Measurements from ENCODE around the gene SLU7. TPM values are rescaled to one million over a fixed set of nuclear protein-coding genes. Genes with fewer than 3 reads are reported as not detected.

The SLU7 gene
- total RNA-seq, 2 donors from 2014 or later: 50.9 to 55.7 TPM

DNA sequence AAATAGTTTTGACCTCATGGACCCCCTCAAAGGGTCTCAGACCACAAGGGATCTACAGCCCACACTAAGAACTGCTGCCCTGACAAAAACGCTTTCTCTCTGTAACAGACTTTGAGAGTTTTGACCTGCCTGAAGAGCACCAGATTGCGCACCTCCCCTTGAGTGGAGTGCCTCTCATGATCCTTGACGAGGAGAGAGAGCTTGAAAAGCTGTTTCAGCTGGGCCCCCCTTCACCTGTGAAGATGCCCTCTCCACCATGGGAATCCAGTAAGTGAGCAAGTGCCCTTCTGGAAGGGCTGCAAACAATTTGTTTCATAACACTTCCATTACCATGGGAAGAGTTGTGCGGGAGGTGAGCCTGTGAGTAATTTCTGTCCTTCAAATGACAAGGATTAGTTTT lies 8.7 kb upstream of the SLU7 start:
- no peak for ATAC-seq (replicated peaks in 1 of 2)
- Mint-ChIP-seq H3K9me3 (no peaks in the 10 kb centered on the region), H3K4me3 (no peak overlapping the region), H3K36me3 (ENCODE audit: insufficient read depth in 2 of 2) (peaks cover 3 to 29% of the 10 kb centered on the region in 2 donors), H3K27me3 (ENCODE audit: low read depth) (no peaks in the 10 kb centered on the region), H3K4me1 (ENCODE audit: low read depth) (peaks cover 32% of the 10 kb centered on the region), H3K27ac (no peak overlapping the region)
- DNase-seq: no peak

DNA sequence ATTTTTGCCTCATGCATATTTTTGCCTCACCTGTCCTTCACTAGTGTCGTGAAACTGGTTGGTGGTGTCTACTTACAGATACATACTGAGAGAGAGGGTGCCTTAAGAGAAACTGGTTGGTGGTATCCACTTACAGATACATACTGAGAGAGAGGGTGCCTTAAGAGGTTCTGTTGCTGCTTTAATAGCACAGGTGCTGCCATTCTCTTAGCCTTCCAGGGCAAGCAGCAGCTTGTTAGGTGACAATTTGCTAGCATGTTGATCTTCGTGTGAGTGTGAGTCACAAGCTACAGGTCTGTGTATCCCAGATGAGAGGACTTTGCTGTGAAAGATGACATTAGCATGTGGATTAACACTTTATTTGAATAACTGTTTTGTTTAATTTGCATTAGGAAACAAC lies 4.2 kb upstream of the SLU7 start:
- DNase-seq (no peak), ATAC-seq (replicated peaks in 1 of 2) (no peak)
- H3K9me3 Mint-ChIP-seq: no peaks in the 10 kb centered on the region
- H3K4me1 Mint-ChIP-seq (ENCODE audit: low read depth): peaks cover 63% of the 10 kb centered on the region
- H3K36me3 Mint-ChIP-seq (ENCODE audit: insufficient read depth in 2 of 2): peaks cover 5 to 29% of the 10 kb centered on the region in 2 donors
- H3K4me3 Mint-ChIP-seq: peak overlapping the region; percentile 90 to 95
- H3K27ac Mint-ChIP-seq: peak overlapping the region; percentile 0
- no peaks in the 10 kb centered on the region for H3K27me3 Mint-ChIP-seq (ENCODE audit: low read depth)

GRCh38 chr5:160421625-160422258 lies 2.9 kb upstream of the SLU7 start, which contains the start of gene PTTG1:
TSS of gene PTTG1 (plus strand) at chr5:160421855. CDS start at chr5:160422313, 458 bp downstream.
- Mint-ChIP-seq H3K4me1 (ENCODE audit: low read depth) (peaks cover 73% of the 10 kb centered on the region), H3K27me3 (ENCODE audit: low read depth) (no peaks in the 10 kb centered on the region), H3K9me3 (no peaks in the 10 kb centered on the region), H3K27ac (peak within 1 kb of the TSS; percentile 90), H3K36me3 (ENCODE audit: insufficient read depth in 2 of 2) (peaks cover 10 to 24% of the 10 kb centered on the region in 2 donors), H3K4me3 (peak within 1 kb of the TSS; percentile 90 to 95)
- ATAC-seq (replicated peaks in 1 of 2) (peak; percentile 81 to 84), DNase-seq (peak; percentile 94 to 95)

GRCh38 chr5:160420331-160420610 lies 1.4 kb upstream of the SLU7 start:
- DNase-seq: no peak
- Mint-ChIP-seq H3K27ac (peak overlapping the region; percentile 99), H3K4me3 (peak overlapping the region; percentile 95 to 98), H3K36me3 (ENCODE audit: insufficient read depth in 2 of 2) (peaks cover 14 to 23% of the 10 kb centered on the region in 2 donors), H3K9me3 (no peaks in the 10 kb centered on the region), H3K27me3 (ENCODE audit: low read depth) (no peaks in the 10 kb centered on the region), H3K4me1 (ENCODE audit: low read depth) (peaks cover 81% of the 10 kb centered on the region)
- ATAC-seq (replicated peaks in 1 of 2): no peak

- Mint-ChIP-seq H3K27me3 (ENCODE audit: low read depth) (no peaks in the 10 kb centered on the region), H3K4me3 (peak overlapping the region; percentile 95 to 98), H3K4me1 (ENCODE audit: low read depth) (peaks cover 76% of the 10 kb centered on the region), H3K27ac (peak overlapping the region; percentile 99), H3K36me3 (ENCODE audit: insufficient read depth in 2 of 2) (peaks cover 12 to 19% of the 10 kb centered on the region in 2 donors), H3K9me3 (no peaks in the 10 kb centered on the region)
- DNase-seq (no peak), ATAC-seq (replicated peaks in 1 of 2) (no peak)
Measured at GRCh38 chr5:160419458-160420330, 813 bp upstream of the SLU7 start.

GRCh38 chr5:160399402-160400353 lies 19.2 kb downstream of the SLU7 start, which contains the start of gene FAM200C:
TSS of gene FAM200C (minus strand) at chr5:160400054. CDS start at chr5:160395490, 4,564 bp downstream.
- DNase-seq (peak; percentile 70 to 75), ATAC-seq (replicated peaks in 1 of 2) (peak; percentile 87 to 89)
- Mint-ChIP-seq H3K27me3 (ENCODE audit: low read depth) (no peaks in the 10 kb centered on the region), H3K4me3 (peak within 1 kb of the TSS; percentile 87 to 94), H3K36me3 (ENCODE audit: insufficient read depth in 2 of 2) (peaks cover 7 to 20% of the 10 kb centered on the region in 2 donors), H3K4me1 (ENCODE audit: low read depth) (peaks cover 14% of the 10 kb centered on the region), H3K9me3 (no peaks in the 10 kb centered on the region), H3K27ac (peak within 1 kb of the TSS; percentile 87)

- DNase-seq (no peak), ATAC-seq (replicated peaks in 1 of 2) (no peak)
- Mint-ChIP-seq H3K27me3 (ENCODE audit: low read depth) (no peaks in the 10 kb centered on the region), H3K27ac (peak overlapping the region; percentile 87), H3K4me1 (ENCODE audit: low read depth) (peaks cover 14% of the 10 kb centered on the region), H3K36me3 (ENCODE audit: insufficient read depth in 2 of 2) (peaks cover 7 to 12% of the 10 kb centered on the region in 2 donors), H3K9me3 (no peaks in the 10 kb centered on the region), H3K4me3 (peak overlapping the region; percentile 87 to 94)
Measured at GRCh38 chr5:160398806-160399205, 20.1 kb downstream of the SLU7 start.

DNA sequence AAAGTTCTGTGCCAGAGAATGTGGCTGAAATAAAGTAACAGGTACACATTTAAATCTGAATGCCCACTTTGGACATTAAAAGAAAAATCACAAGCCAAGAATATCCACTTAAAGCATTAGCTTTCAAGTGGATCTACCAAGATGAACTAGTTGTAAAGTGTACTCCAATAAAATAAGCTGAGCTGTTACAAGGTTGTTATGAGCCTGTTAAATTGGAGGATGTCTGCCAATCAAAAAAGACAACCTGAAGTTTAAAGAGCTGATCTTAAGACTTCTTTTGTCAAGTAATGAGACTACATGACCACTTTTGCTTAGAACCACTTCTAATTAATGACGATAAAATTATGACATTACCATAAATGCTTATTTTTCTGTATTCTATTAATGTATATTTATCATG lies 21.4 kb downstream of the SLU7 start:
- Mint-ChIP-seq H3K36me3 (ENCODE audit: insufficient read depth in 2 of 2) (peaks cover 0 to 3% of the 10 kb centered on the region in 2 donors), H3K27me3 (ENCODE audit: low read depth) (no peaks in the 10 kb centered on the region), H3K4me3 (no peak overlapping the region), H3K27ac (no peak overlapping the region), H3K9me3 (no peaks in the 10 kb centered on the region), H3K4me1 (ENCODE audit: low read depth) (peaks cover 14% of the 10 kb centered on the region)
- DNase-seq (no peak), ATAC-seq (replicated peaks in 1 of 2) (no peak)

DNA sequence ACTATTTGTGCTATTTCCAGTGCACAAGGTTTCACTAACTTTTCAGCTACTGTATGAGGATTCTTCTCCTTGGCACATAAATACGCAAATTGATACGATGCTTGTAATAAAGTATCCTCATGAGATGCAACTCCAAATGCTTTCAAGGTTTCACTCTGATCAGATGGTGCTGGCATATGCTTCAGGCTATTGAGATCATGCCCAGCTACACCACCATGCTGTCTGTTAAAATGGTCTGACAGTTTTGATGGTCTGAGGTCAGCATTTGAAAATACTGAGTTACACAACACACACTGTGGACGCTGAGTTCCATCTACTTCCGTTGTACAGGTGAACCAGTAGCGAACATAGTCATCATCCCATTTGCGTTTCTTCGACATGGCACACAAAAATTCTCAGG lies 23.8 kb downstream of the SLU7 start:
- Mint-ChIP-seq H3K27ac (no peak overlapping the region), H3K4me1 (ENCODE audit: low read depth) (peaks cover 12% of the 10 kb centered on the region), H3K36me3 (ENCODE audit: insufficient read depth in 2 of 2) (no peaks in the 10 kb centered on the region), H3K4me3 (no peak overlapping the region), H3K27me3 (ENCODE audit: low read depth) (no peaks in the 10 kb centered on the region), H3K9me3 (no peaks in the 10 kb centered on the region)
- ATAC-seq (replicated peaks in 1 of 2) (no peak), DNase-seq (no peak)

- Mint-ChIP-seq H3K27ac (no peak overlapping the region), H3K9me3 (peaks cover 9 to 13% of the 10 kb centered on the region in 2 donors), H3K36me3 (ENCODE audit: insufficient read depth in 2 of 2) (peaks cover 2 to 13% of the 10 kb centered on the region in 2 donors), H3K27me3 (ENCODE audit: low read depth) (no peaks in the 10 kb centered on the region), H3K4me3 (no peak overlapping the region), H3K4me1 (ENCODE audit: low read depth) (no peaks in the 10 kb centered on the region)
- DNase-seq (no peak), ATAC-seq (replicated peaks in 1 of 2) (no peak)
Measured at GRCh38 chr5:160390787-160391696, 27.8 kb downstream of the SLU7 start.

DNA sequence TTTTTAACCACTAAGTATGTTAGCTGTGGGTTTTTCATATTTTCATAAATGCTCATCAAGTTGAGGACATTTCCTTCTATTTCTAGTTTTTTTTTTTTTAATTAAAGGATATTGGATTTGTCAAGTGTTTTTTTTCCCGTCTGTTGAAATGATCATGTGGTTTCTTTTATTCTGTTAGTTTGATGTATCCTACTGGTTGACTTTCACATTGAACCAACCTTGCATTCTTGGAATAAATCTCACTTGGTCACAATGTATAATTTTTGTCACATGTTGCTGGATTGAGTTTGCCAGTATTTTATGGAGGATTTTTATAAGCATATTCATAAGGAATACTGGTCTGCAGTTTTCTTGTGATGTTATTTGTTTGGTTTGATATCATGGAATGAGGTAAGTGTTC lies 31.4 kb downstream of the SLU7 start:
- Mint-ChIP-seq H3K4me3 (no peak overlapping the region), H3K36me3 (ENCODE audit: insufficient read depth in 2 of 2) (peaks cover 2 to 13% of the 10 kb centered on the region in 2 donors), H3K27me3 (ENCODE audit: low read depth) (peaks cover 3% of the 10 kb centered on the region), H3K27ac (no peak overlapping the region), H3K9me3 (peaks cover 9 to 13% of the 10 kb centered on the region in 2 donors), H3K4me1 (ENCODE audit: low read depth) (no peaks in the 10 kb centered on the region)
- ATAC-seq (replicated peaks in 1 of 2) (no peak), DNase-seq (no peak)

DNA sequence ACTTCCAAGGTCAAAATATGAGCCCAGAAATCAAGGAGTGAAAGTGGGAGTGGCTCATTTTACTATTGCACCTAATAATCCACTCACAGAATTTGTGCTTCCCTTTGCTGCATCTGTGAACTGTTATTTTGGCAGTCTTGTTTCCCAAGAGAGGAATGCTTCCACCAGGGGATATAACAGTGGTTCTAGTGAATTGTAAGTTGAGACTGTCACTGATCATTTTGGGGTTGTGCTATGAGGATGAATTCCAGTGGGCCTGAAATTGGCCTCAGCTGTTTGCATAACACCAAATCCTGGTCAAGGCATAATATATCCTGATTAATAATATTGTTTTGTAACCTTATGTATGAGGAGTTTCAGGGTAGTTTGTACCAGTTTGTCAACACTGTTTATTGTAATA lies 33.4 kb downstream of the SLU7 start:
- H3K36me3 Mint-ChIP-seq (ENCODE audit: insufficient read depth in 2 of 2): peaks cover 2 to 13% of the 10 kb centered on the region in 2 donors
- peaks cover 10% of the 10 kb centered on the region for H3K27me3 Mint-ChIP-seq (ENCODE audit: low read depth)
- no peak overlapping the region for H3K4me3 Mint-ChIP-seq
- H3K9me3 Mint-ChIP-seq: peaks cover 9 to 13% of the 10 kb centered on the region in 2 donors
- no peaks in the 10 kb centered on the region for H3K4me1 Mint-ChIP-seq (ENCODE audit: low read depth)
- DNase-seq: no peak
- no peak for ATAC-seq (replicated peaks in 1 of 2)
- H3K27ac Mint-ChIP-seq: no peak overlapping the region

All from activated T-cell treated with anti-CD3 and anti-CD28 coated beads, Interleukin-2, amount 50 U/mL, for 72 hours (primary cell).